GM12878 (cell line): Measurements from ENCODE around the gene FZR1. TPM values are rescaled to one million over a fixed set of nuclear protein-coding genes. Genes with fewer than 3 reads are reported as not detected.

Experiments used
- ATAC-seq: fragments of 200-7000 bp; cut with Tn5 transposase; 3 replicates; pipeline ENCODE4 v1.9.1; 2020; ENCODE audit warnings: mild to moderate bottlenecking, moderate library complexity
- BruUV-seq: library from RNA; stranded (reverse); fragments of 400-500 nt; replicated peaks from 2 replicates; lab custom pipeline; 2021; lab: Mats Ljungman, UMichigan
- CTCF ChIA-PET: fragments of 300-600 bp; sonication (Branson Sonifier 250); formaldehyde crosslinking; extraction: SDS; loops from one replicate; lab custom pipeline; 2021; ENCODE audit warnings: inconsistent platforms; lab: Yijun Ruan, JAX
- POLR2A ChIA-PET: fragments of 350-600 bp; formaldehyde crosslinking; extraction: SDS; loops from one replicate; lab custom pipeline; 2021; ENCODE audit warnings: inconsistent platforms; lab: Charles Lee
- RAD21 ChIA-PET: fragments of 300-600 bp; sonication (Branson Sonifier 250); formaldehyde crosslinking; loops from one replicate; lab custom pipeline; 2023; ENCODE audit warnings: antibody characterized with exemption; ENCODE audit not compliant: unreplicated experiment; lab: Charles Lee
- SMC1A ChIA-PET: fragments of 300-600 bp; sonication (Branson Sonifier 250); formaldehyde crosslinking; loops from one replicate; lab custom pipeline; 2023; ENCODE audit not compliant: unreplicated experiment, uncharacterized antibody; lab: Charles Lee
- DNase-seq: peaks from one replicate; pipeline ENCODE4 v3.0.0-alpha.2; 2011; ENCODE audit warnings: low read depth, low spot score
- FAIRE-seq: peaks from 3 replicates; lab custom pipeline; 2011; peaks lifted over from hg19 to GRCh38; lab: Jason Lieb, UNC
- H2AFZ ChIP-seq: 2 replicates; pipeline ENCODE4 v1.6.0; 2011; ENCODE audit warnings: low read depth, low read length, control low read depth; ENCODE audit not compliant: control insufficient read depth
- H3K27ac ChIP-seq: 2 replicates; pipeline ENCODE4 v1.5.1; 2011; ENCODE audit warnings: control low read depth; ENCODE audit not compliant: control insufficient read depth, insufficient read depth
- H3K27me3 ChIP-seq, 2 experiments: replicated peaks in 1 of 2; 2 replicates each; pipeline versions ENCODE4 v1.6.0 to v1.6.1; 2011; ENCODE audit warnings: low read length in 1 of 2; ENCODE audit not compliant: control insufficient read depth in 2 of 2, insufficient read depth in 2 of 2
- H3K36me3 ChIP-seq, 2 experiments: 2 replicates each; pipeline ENCODE4 v1.5.1; 2011; ENCODE audit warnings: low read length in 1 of 2; ENCODE audit not compliant: control insufficient read depth in 2 of 2, insufficient read depth in 2 of 2
- H3K4me1 ChIP-seq: 2 replicates; pipeline ENCODE4 v1.6.1; 2011; ENCODE audit warnings: mild to moderate bottlenecking, low read length, moderate library complexity, mixed read lengths; ENCODE audit not compliant: control insufficient read depth, insufficient read depth
- H3K4me2 ChIP-seq: 2 replicates; pipeline ENCODE4 v1.6.0; 2011; ENCODE audit warnings: control low read depth; ENCODE audit not compliant: control insufficient read depth, insufficient read depth
- H3K4me3 ChIP-seq: fragments of 200-600 bp; sonication (generic); 2 replicates; pipeline ENCODE4 v1.5.1; 2016
- H3K79me2 ChIP-seq: 2 replicates; pipeline ENCODE4 v1.6.0; 2011; ENCODE audit warnings: low read length; ENCODE audit not compliant: control insufficient read depth, insufficient read depth
- H3K9ac ChIP-seq: 2 replicates; pipeline ENCODE4 v1.8.0; 2011; ENCODE audit warnings: low read length, control low read depth, mixed read lengths; ENCODE audit not compliant: control insufficient read depth, insufficient read depth
- H3K9me3 ChIP-seq: replicated peaks from 3 replicates; pipeline ENCODE4 v1.5.1; 2011; ENCODE audit warnings: mild to moderate bottlenecking, low read length; ENCODE audit not compliant: control insufficient read depth, insufficient read depth
- H4K20me1 ChIP-seq: 2 replicates; pipeline ENCODE4 v1.6.0; 2011; ENCODE audit not compliant: control insufficient read depth, insufficient read depth
- CBFB ChIP-seq: IDR thresholded peaks from 2 replicates; pipeline ENCODE4 v1.6.1; 2016; ENCODE audit warnings: antibody characterized with exemption, low read depth
- CBX3 ChIP-seq: fragments of 200-600 bp; sonication (generic); IDR thresholded peaks from 2 replicates; pipeline ENCODE4 v1.6.1; 2016; ENCODE audit warnings: low read depth, borderline replicate concordance
- CBX5 ChIP-seq: sonication (generic); IDR thresholded peaks from 2 replicates; pipeline ENCODE4 v1.6.1; 2016; ENCODE audit warnings: low read depth, moderate library complexity, mild to moderate bottlenecking, inconsistent platforms
- CREM ChIP-seq: IDR thresholded peaks from 2 replicates; pipeline ENCODE4 v1.6.1; 2014; ENCODE audit warnings: antibody characterized with exemption, low read depth
- HCFC1 ChIP-seq: fragments of 150-350 bp; IDR thresholded peaks from 2 replicates; pipeline ENCODE4 v1.6.1; 2014; ENCODE audit warnings: low read length
- IKZF2 ChIP-seq, 2 experiments: fragments of 450-650 bp; IDR thresholded peaks; 2 replicates each; pipeline ENCODE4 v1.6.1; 2017; ENCODE audit warnings: mild to moderate bottlenecking in 2 of 2, moderate library complexity in 2 of 2
- LARP7 ChIP-seq: fragments of 450-650 bp; IDR thresholded peaks from 2 replicates; pipeline ENCODE4 v1.6.1; 2017; ENCODE audit warnings: mild to moderate bottlenecking
- MAX ChIP-seq: IDR thresholded peaks from 2 replicates; pipeline ENCODE4 v1.6.1; 2012; ENCODE audit warnings: low read depth, low read length, improper control_type of control experiment
- MXI1 ChIP-seq: fragments of 150-350 bp; IDR thresholded peaks from 2 replicates; pipeline ENCODE4 v1.6.1; 2011; ENCODE audit warnings: low read depth, mild to moderate bottlenecking, inconsistent platforms, low read length, improper control_type of control experiment
- NFXL1 ChIP-seq: fragments of 450-650 bp; IDR thresholded peaks from 2 replicates; pipeline ENCODE4 v1.6.1; 2017; ENCODE audit warnings: antibody characterized with exemption, mild to moderate bottlenecking, borderline replicate concordance
- RELA ChIP-seq: fragments of 450-650 bp; IDR thresholded peaks from 2 replicates; pipeline ENCODE4 v1.8.0; 2014; ENCODE audit warnings: borderline replicate concordance; ENCODE audit not compliant: partially characterized antibody
- REST ChIP-seq: IDR thresholded peaks from 2 replicates; pipeline ENCODE4 v1.6.1; 2012; ENCODE audit warnings: mild to moderate bottlenecking, low read depth, low read length
- SIX5 ChIP-seq: IDR thresholded peaks from 2 replicates; pipeline ENCODE4 v1.6.1; 2011; ENCODE audit warnings: mild to moderate bottlenecking, low read depth, low read length, moderate library complexity; ENCODE audit not compliant: severe bottlenecking
- TAF1 ChIP-seq: IDR thresholded peaks from 2 replicates; pipeline ENCODE4 v1.6.1; 2011; ENCODE audit warnings: mild to moderate bottlenecking, low read depth, low read length, borderline replicate concordance
- TCF3 ChIP-seq: IDR thresholded peaks from 2 replicates; pipeline ENCODE4 v1.6.1; 2012; ENCODE audit warnings: low read depth, mild to moderate bottlenecking, low read length, borderline replicate concordance; ENCODE audit not compliant: insufficient read depth
- ZNF384 ChIP-seq: IDR thresholded peaks from 2 replicates; pipeline ENCODE4 v1.6.1; 2012; ENCODE audit warnings: low read depth, mild to moderate bottlenecking, low read length, improper control_type of control experiment, borderline replicate concordance
- WGBS: methylation state at CpG from one replicate; pipeline ENCODE4 v1.1.6; 2016; ENCODE audit warnings: low lambda C conversion rate; ENCODE audit not compliant: insufficient replicate concordance, insufficient coverage; ENCODE audit errors: missing lambda C conversion rate; 5-methylcytosine and 5-hydroxymethylcytosine counted together
- in situ Hi-C: fragments of 300-500 bp; cut with MboI; formaldehyde crosslinking; loops from 9 replicates; pipeline ENCODE4 v1.14.3; 2018; ENCODE audit warnings: mixed read lengths
- intact Hi-C: fragments of 100-400 bp; cut with micrococcal nuclease; formaldehyde crosslinking; loops from one replicate; pipeline ENCODE4 v1.14.2; 2022; ENCODE audit not compliant: unreplicated experiment
- polyA plus RNA-seq, 11 experiments: library from polyadenylated mRNA; depleted of rRNA in 4 of 11; unstranded in 6 of 11; stranded (reverse) in 5 of 11; fragments of >200 nt; fragmentation: Nextera tagmentation in 4 of 11; fragmentation: Illumina TruSeq in 1 of 11; extraction: Ambion mirVana in 4 of 11; extraction: Trizol in 1 of 11; gene quantifications; 1 replicate in 1 of 11; 2 replicates in 10 of 11; pipeline versions ENCODE4 v1.2.1 to v1.2.3, GENCODE V29; 2011 to 2016; ENCODE audit warnings: inconsistent platforms in 2 of 11, missing spikeins in 2 of 11, low read depth in 1 of 11
- total RNA-seq, 4 experiments: library from RNA; depleted of rRNA in 3 of 4; stranded (reverse); fragments of >200 nt in 3 of 4; fragmentation: Illumina TruSeq in 1 of 4; extraction: Trizol in 1 of 4; gene quantifications; 2 replicates each; pipeline versions ENCODE4 v1.2.1 to v1.2.3, GENCODE V29; 2013 to 2021

Gene FZR1
- total and polyA plus RNA-seq, 10 of the 15 experiments (the other 5 are each of a cell fraction or from before 2014, with no cell fraction given), result 0.11 to 44.2 (median 29.3) TPM

- TF ChIP-seq MAX (no peak), CBX5 (no peak), CBFB (no peak), NFXL1 (no peak), IKZF2 (IDR thresholded peaks at IDR 0.05) (no peak)
Observed at GRCh38 chr19:3464587-3465235, 41.4 kb upstream of the FZR1 start (continued).

- H2AFZ ChIP-seq, result no peak overlapping the region
- no peak for FAIRE-seq
- in situ Hi-C loops (no loop called here), intact Hi-C loops (no loop called here)
- no peak overlapping the region for H3K9ac ChIP-seq
- RAD21 ChIA-PET, result interaction anchor here (0.6 kb wide), 1 partner anchor 192 kb away, joined by 4 read pairs; no protein-coding TSS in a partner anchor
- H3K79me2 ChIP-seq, result no peaks in the 10 kb centered on the region
- no peaks in the 10 kb centered on the region for H3K4me1 ChIP-seq
- no peak; the same call in 2 of the 3 replicates for ATAC-seq
- peaks cover 1% of the 10 kb centered on the region; the same call in 1 of the 2 replicates for H4K20me1 ChIP-seq
- H3K36me3 ChIP-seq, result no peaks in the 10 kb centered on the region; a peak in 2 of 4 replicates
- CTCF ChIA-PET, result interaction anchor here (1.0 kb wide), 1 partner anchor 102 kb away, joined by 4 read pairs; no protein-coding TSS in a partner anchor
- 71% methylated on average over 7 of the region's 7 CpGs for WGBS
- H3K4me2 ChIP-seq, result no peak overlapping the region
- POLR2A ChIA-PET, result no interaction called here
- no peaks in the 10 kb centered on the region for H3K27me3 ChIP-seq
- no peak overlapping the region for H3K27ac ChIP-seq
- no peak overlapping the region for H3K4me3 ChIP-seq
- no peaks in the 10 kb centered on the region for H3K9me3 ChIP-seq
- SMC1A ChIA-PET, result no interaction called here
- TF ChIP-seq CBX3 (no peak), SIX5 (no peak), ZNF384 (no peak), REST (no peak), HCFC1 (no peak), TCF3 (no peak), LARP7 (no peak), TAF1 (no peak), MAX (no peak), RELA (no peak), MXI1 (no peak), CREM (no peak)
- no peak for DNase-seq
- BruUV-seq, result no TSS peak
Observed at GRCh38 chr19:3465552-3465951, 40.6 kb upstream of the FZR1 start.
